Right ventricle myocardium superior (tissue), 1 donor: ENCODE data around the gene TTBK1. TPM values are rescaled to one million over a fixed set of nuclear protein-coding genes. Genes with fewer than 3 reads are reported as not detected.
"Not testable (repeated sequence)": the region's sequence is repeated elsewhere in the genome, so short reads cannot be mapped to it uniquely, and the experiment has no call there.

Experiments used
- ATAC-seq: fragments of 200-7000 bp; cut with Tn5 transposase; one replicate; pipeline ENCODE4 v1.9.1; 2020; ENCODE audit warnings: mild to moderate bottlenecking; ENCODE audit not compliant: poor library complexity
- DNase-seq: peaks from one replicate; pipeline ENCODE4 v3.0.0-alpha.2; 2020
- intact Hi-C: fragments of 100-400 bp; cut with DNase I; formaldehyde crosslinking; loops from one replicate; pipeline ENCODE4 v1.11.2; 2022
- total RNA-seq: library from RNA; stranded (reverse); fragmentation: NEBNext Ultra II Directional; extraction: Animal tissue kit (Norgen Biotek cat#: 25700); gene quantifications from one replicate; pipeline ENCODE4 v1.2.1, GENCODE V29; 2021
- donor health status: DM: no; HTN: yes; CAD: no; lungs with severe emphysema.

TTBK1 gene
- total RNA-seq, 1 donor from 2014 or later, result 0.13 TPM

DNA sequence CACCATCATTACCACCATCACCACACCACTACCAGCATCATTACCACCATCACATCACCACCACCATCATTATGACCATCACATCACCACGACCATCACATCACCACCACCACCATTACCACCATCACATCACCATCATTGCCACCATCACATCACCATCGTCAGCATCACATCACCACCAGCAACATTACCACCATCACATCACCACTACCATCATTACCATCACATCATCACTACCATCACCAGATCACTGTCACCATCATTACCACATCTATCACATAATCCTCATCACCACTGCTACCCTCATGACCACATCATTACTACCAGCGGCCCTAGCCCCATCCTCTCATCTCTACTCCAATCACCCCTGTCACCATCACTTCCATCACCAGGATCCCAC is 51.3 kb downstream of the TTBK1 start:
- no peak for ATAC-seq
- no peak for DNase-seq
- intact Hi-C loops, result no loop called here

DNA sequence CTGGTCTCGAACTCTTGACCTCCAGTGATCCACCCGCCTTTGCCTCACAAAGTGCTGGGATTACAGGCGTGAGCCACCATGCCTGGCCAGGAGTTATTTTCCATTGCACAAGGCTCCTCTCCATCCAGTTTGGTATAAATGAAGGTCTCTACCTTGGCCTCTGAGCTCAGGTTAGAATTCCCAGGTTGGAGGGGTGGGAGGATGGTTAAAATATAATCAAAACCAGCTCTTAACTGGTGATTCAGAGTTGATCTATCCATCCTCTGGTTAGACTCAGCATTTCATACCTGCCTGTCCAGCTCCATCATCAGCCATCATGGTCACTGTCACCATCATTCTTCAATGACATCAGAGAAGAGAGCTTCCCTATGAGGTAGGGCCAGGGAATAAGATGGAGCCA is 52.2 kb downstream of the TTBK1 start:
- ATAC-seq, result no peak

DNA sequence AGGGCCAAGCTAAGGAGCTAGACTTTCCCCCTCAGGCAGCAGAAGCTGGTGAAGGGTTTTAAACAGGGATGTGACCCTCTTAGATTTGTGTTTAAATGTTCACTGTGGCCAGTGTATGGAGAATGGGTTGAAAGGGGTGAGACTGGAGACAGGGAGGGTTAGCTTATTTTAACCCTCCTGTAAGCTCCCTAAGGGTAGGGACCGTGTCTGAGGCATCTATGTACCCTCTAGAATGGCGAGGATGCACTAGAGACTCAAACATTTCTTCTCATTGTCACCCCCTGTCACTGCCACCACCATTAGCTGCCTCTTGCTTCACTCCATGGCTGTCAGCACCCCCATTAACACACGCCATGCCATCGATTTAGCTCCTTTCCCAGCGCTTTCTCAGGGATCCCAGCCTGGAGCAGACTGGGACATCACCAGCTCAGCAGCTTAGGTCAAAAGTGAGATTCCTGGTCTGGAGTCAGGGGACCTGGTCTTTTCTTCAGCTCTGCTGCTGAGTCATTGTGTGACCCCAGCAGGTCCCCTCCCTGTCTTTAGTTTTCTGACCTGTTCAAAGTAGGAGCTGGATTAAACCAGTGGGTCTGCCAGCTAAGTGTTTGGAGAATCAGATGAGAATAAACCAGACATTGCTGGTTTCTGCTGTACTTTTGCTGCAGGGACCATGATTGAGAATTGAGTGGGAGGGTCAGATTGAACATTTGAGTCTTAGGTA is 53.7 kb downstream of the TTBK1 start:
- ATAC-seq, result no peak
- intact Hi-C loops, result no loop called here
- no peak for DNase-seq

More for the DNA sequence above, 52.2 kb downstream of the TTBK1 start:
- intact Hi-C loops, result no loop called here
- no peak for DNase-seq

DNA sequence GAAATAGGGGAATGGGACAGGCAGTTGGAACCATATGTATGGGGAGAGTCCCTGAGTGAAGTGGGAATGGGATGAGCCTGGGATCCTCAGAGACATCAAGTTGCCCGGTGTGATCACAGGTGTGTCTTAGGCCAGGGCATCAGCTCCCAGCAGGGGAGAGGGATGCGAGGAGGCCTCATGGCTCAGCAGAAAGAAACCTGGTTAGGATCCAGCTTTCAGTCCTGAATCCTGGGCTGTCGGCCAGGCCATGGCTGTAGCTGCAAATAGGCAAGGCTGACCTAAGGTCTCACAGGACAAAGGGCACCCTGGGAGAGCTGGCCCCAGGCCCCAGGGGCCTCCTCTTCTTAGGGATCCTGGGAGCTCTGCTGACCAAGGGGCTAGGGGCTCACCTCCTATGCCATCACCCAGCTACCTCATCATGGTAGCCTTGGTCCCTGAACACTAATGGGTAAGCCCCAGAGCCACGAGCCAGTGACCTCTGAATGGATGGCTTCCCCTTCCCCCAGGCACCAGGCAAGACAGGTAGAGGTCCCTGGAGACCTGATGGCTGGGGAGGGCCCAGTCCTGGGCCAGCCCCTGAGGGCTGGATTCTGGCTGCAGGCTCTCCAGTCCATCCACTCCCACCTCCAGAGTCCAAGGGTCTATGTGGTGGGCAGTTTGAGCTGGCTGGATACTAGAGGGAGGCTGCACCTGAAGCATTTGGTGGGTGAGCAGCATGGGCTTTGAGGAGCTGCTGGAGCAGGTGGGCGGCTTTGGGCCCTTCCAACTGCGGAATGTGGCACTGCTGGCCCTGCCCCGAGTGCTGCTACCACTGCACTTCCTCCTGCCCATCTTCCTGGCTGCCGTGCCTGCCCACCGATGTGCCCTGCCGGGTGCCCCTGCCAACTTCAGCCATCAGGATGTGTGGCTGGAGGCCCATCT is 54.6 kb downstream of the TTBK1 start, which contains the start of gene SLC22A7:
SLC22A7 (plus strand) TSS at position 617 of the 921 bp plus-strand sequence; CDS start at position 716, 99 bp downstream.
- DNase-seq (peak; percentile 80), ATAC-seq (peak; percentile 93)
- intact Hi-C loops, result no loop called here

DNA sequence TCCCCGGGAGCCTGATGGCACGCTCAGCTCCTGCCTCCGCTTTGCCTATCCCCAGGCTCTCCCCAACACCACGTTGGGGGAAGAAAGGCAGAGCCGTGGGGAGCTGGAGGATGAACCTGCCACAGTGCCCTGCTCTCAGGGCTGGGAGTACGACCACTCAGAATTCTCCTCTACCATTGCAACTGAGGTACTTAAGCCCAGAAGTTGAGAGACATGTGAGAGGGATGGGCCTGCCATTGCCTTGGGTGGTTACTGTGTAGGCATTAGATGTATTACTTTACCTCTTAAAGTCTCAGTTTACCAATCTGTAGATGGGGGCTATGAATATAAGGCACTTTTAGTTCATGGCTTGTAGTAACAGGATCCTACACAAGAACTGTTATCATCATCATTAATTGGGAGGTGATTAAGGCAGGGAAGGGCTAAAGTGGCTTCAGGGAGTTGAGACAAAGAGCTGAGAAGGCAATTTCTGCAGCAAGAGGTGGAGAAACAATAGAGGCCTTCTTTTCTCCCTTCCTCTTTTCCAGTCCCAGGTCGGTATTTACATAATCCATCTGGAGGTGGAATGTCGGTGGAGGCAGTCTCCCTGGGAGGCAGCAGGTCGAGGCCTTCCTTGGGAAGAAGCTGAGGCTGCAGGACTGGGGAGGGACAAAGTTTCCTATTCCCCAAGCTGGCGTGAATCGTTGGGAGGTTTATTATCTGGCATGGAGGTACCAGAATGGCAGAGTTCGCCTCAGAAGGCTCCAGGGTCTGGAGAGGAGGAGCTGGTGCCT is 55.5 kb downstream of the TTBK1 start:
- intact Hi-C loops, result no loop called here
- DNase-seq (no peak), ATAC-seq (no peak)

DNA sequence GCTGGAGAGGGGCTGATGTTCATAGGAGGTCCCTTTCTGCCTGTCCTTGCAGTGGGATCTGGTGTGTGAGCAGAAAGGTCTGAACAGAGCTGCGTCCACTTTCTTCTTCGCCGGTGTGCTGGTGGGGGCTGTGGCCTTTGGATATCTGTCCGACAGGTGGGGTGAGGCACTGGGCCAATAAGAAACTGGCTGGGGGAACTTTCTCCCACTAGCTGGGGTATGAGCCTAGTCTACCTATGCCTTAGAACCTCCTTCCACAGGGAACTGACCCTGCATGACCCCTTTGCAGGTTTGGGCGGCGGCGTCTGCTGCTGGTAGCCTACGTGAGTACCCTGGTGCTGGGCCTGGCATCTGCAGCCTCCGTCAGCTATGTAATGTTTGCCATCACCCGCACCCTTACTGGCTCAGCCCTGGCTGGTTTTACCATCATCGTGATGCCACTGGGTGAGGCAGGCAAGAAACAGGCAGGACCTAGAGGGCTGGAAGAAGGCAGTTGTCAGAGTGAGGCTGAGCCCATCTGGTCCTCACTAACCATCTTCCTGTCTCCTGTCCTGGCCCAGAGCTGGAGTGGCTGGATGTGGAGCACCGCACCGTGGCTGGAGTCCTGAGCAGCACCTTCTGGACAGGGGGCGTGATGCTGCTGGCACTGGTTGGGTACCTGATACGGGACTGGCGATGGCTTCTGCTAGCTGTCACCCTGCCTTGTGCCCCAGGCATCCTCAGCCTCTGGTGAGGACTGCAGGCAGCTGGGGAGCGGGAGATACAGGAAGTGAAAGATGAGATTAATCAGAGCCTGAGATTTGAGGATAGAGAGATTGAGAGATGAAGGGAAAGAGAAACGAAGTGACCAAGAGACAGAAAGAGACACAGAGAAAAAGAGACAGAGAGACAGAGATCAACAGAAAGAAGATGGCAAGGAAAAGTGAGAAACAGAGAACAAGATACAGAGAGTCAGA is 56.3 kb downstream of the TTBK1 start:
- intact Hi-C loops, result no loop called here
- ATAC-seq, result no peak
- DNase-seq, result no peak

DNA sequence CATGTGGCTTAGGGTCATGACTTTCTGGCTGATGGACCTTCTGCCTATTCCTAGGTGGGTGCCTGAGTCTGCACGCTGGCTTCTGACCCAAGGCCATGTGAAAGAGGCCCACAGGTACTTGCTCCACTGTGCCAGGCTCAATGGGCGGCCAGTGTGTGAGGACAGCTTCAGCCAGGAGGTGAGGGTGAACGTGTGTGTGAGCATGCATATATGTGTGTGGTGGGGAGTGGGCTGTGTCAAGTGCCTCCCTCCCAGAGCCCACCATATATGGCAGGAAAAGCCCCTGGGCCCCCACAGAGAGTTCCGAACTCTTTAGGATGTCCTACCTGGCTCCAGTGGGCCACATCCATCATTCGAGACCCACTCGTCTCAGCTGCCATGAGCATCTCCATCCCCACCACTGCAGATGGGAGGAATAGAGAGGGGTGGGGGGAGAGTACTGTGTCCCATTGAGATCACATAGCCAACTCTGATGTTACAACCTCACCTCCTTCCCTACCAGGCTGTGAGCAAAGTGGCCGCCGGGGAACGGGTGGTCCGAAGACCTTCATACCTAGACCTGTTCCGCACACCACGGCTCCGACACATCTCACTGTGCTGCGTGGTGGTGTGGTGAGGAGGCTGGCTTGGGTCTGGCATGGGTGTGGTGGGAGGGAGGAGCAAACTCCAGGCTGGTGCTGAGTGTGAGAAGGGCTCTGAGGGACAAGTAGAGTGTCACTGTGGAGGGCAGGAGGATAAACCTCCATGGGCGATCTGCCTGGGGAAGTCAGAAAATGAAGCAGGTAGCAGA is 58.0 kb downstream of the TTBK1 start:
- DNase-seq (no peak), ATAC-seq (no peak)
- intact Hi-C loops, result no loop called here

DNA sequence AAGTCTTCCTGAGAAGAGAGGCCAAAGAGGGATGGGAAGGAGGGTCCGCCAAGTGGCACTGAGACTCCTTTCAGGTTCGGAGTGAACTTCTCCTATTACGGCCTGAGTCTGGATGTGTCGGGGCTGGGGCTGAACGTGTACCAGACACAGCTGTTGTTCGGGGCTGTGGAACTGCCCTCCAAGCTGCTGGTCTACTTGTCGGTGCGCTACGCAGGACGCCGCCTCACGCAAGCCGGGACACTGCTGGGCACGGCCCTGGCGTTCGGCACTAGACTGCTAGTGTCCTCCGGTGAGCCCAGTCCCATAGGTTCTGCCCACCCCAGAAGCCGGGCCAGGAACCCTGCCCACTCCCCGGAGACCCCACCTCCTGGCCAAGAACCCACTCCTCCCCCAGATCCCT is 58.8 kb downstream of the TTBK1 start:
- ATAC-seq (no peak), DNase-seq (no peak)
- intact Hi-C loops, result no loop called here

DNA sequence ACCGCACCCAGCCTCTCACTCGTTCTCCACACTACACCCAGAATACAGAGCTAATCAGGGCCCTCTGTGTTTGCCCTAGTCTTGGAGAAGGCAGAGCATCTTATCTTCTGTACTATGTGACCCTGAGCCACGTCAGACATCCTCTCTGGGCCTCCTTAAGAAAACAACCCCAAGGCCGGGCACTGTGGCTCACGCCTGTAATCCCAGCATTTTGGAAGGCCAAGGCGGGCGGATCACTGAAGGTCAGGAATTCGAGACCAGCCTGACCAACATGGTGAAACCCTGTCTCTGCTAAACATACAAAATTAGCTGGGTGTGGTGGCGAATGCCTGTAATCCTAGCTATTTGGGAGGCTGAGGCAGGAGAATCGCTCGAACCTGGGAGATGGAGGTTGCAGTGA is 59.7 kb downstream of the TTBK1 start:
- ATAC-seq, DNase-seq, intact Hi-C loops: not testable (repeated sequence)

DNA sequence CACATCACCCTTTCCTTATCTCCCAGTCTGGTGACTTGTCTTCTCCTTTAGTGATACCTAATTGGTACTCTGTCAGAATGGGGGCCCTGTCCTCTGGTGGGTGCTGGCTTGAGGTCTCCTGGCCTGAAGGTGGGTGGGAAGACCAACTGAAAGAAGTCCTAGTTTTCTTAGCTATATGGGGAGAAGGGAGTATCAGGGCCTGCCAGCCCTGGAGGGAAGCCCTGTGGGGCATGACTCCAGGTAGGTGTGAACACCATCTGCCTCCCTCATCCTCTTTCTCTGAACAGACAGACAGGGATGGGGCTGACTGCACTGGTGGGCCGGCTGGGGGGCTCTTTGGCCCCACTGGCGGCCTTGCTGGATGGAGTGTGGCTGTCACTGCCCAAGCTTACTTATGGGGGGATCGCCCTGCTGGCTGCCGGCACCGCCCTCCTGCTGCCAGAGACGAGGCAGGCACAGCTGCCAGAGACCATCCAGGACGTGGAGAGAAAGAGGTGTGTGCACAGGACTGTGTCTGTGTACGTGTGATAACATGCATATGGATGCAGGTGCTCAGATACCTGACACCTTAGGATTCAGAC is 60.6 kb downstream of the TTBK1 start:
- DNase-seq (no peak), ATAC-seq (no peak)
- intact Hi-C loops, result no loop called here

DNA sequence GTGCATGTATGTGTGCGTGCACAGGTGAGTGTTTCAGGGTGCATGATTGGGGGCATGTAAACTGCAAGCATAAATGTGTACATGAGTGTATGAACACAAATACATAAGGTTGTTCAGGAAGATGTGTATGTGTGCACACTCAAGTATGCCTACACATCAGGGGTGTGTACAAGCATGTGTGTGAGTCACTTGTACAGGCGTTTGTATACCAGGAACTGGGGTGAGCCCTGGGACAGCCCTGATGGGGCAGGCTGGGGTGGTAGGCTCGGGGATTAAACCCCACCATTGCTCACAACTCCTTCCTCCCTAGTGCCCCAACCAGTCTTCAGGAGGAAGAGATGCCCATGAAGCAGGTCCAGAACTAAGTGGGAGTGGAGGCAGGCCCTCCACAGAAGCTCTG is 61.1 kb downstream of the TTBK1 start:
- intact Hi-C loops, result no loop called here
- ATAC-seq (no peak), DNase-seq (no peak)

DNA sequence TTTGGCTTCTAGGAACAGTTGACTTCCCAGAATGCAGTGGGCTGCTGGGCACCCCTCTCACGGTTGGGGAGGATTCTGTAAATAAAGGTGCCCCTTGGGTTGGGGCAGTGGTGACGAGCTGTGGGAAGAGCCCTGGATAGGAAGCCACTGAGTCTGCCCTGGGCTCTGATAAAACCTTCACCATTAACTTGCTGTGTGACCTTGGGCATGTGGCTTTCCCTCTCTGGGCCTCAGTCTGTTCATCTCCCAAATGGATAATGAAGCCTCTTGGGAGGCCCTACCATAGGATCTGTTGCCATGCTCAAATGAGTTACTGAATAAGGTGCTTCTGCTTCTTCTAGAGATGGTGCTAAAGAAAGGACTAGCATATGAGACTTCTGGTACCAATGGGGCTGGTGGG is 61.6 kb downstream of the TTBK1 start:
- ATAC-seq (no peak), DNase-seq (no peak)
- intact Hi-C loops, result no loop called here

DNA sequence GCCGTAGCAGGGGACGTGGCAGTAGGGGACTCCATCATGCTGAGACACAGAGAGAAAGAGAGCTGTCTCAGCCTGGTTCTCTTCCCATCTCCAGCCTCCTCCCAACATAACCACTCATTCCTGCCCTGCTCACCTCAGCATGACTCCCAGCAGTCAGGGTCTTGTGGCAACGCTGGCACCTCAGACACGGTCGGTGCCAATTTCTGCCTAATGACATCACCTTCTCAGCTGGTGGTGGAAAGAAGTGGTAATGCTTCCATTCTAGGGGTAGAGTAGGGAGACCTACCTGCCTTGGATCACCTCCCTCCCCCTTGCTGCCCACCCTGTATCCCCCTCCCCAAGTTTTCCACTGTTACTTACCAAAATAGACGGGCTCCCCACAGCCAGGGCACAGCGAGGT is 62.8 kb downstream of the TTBK1 start:
- DNase-seq, result no peak
- no peak for ATAC-seq
- intact Hi-C loops, result no loop called here

DNA sequence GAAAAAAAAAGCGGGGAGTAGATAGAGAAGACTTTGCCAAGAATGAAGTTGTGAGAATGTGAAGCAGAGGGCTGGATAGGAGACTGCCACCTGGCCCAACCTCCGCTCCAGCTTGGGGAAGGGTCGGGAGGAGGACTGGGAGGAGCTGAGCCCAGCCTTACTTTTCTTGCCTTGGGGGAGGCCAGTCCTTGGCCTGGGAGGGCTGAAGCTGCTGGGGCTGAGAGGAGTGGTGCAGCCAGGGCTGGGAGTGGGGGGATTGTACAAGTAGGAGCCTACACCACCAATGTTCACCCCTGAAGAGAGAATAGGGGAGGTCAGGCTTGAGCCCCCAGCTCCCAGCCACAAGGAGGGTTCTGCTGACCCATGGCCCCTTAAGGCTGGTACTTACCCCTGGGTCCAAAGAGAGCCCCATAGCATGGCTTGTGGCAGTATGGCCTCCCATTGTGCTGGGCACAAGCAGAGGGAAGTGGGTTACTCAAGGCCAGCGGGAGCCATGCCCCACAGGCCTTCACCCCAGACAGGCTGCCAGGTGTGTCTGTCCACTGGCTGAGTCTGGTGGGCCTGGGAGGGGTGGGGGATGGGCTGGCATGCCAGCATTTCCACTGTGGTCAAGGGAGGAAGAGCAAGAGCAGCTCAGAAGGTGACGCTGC is 64.3 kb downstream of the TTBK1 start:
- no peak for ATAC-seq
- DNase-seq, result no peak
- intact Hi-C loops, result no loop called here

DNA sequence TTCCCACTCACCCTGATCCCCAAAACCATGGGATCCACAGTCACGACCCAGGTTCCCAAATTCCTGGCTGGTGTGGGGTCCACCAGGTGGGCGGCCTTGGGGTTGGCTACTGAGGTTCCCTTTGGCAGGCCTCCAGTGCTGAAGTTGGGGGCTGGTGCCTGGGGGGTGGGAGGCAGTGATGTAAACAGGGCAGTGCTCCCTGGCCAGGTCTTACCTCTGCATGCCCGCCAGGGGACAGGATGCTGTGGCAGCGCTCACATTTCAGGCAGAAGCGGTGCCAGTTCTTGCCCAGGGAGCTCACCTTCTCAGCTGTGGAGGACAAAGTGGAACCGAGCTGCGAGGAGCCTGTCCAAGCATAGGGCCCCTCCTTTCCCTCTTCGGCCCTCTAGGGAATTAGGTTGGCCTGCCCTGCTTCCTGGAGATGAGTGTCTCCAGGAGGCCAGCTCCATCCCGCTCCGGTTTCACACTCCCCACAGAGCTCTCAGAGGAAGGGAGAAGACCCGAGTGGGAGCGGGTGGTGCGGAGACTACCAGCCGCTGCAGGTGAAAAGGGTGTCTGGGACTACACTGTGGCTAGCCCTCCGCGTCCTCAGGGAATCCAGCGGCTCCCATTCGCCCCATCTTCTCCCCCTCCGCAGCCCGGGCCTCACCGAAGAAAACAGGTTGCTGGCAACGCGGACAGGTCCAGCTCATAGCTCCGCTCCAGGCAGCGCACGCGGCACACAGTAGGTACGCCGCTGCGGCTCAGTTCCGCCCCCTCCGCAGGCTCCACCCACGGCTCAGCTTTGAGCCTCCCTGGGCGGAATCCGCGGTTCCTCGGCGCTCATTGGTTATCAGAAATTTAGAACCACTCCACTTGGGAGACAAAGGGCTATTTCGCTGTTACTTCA is 65.1 kb downstream of the TTBK1 start, which contains the start of gene CRIP3:
CRIP3 (minus strand) TSS at position 726 of the 889 bp plus-strand sequence; CDS start at position 692, 34 bp downstream.
- DNase-seq, result peak; percentile 70
- ATAC-seq, result peak; percentile 82

More for the DNA sequence above, 65.1 kb downstream of the TTBK1 start, which contains the start of gene CRIP3:
- intact Hi-C loops, result no loop called here
